ENCODE data around the gene GCDH.

The GCDH gene

DNA sequence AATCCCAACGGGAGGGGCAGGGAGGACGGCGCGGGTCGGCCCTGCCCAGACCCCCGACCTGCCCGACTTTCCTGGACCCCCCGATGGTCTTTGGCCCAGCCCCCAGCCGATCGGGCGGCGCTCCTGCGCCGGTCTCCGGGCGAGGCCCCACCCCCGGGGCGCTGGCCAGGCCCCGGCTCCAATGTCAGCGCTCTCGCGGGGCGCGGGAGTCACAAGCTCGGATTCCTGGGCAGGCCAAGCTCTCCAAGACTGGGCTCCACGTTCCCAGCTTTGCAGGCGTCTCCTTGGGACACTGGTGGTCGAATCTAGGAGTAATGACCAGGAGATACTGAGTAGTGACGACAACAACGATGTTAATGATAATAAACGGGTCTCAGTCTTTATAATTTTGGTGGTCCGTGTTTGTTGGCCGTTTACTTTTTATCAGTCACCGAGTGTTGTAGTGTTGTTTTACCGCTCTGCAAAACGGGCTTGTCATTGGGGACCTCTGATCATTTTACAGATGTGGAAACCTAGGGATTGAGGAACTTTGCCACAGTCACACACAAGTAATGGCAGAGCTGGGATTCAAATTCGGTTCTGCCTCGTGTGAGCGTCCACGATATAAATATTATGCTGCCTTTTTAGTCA lies 55.2 kb downstream of the GCDH start:
- H3K4me3 ChIP-seq (ENCODE audit: low read depth, low read length), result peak overlapping the region; percentile 80
- H3K27ac ChIP-seq (ENCODE audit: low read depth, low read length), result peak overlapping the region; percentile 93
- no peaks in the 10 kb centered on the region for H3K9me3 ChIP-seq (ENCODE audit: control insufficient read depth, insufficient read depth, low read depth, low read length)
- peak overlapping the region; percentile 95 for H3K9ac ChIP-seq (ENCODE audit: low read length)
- no peaks in the 10 kb centered on the region for H3K27me3 ChIP-seq (ENCODE audit: control insufficient read depth, insufficient read depth, low read length)
- H3K4me1 ChIP-seq (ENCODE audit: control insufficient read depth, insufficient read depth, low read length), result 0 out of 2 replicates have a peak, but pooled peaks cover 4% of the 10 kb centered on the region
- H3K36me3 ChIP-seq (ENCODE audit: control insufficient read depth, insufficient read depth, low read length), result peaks cover 75% of the 10 kb centered on the region

DNA sequence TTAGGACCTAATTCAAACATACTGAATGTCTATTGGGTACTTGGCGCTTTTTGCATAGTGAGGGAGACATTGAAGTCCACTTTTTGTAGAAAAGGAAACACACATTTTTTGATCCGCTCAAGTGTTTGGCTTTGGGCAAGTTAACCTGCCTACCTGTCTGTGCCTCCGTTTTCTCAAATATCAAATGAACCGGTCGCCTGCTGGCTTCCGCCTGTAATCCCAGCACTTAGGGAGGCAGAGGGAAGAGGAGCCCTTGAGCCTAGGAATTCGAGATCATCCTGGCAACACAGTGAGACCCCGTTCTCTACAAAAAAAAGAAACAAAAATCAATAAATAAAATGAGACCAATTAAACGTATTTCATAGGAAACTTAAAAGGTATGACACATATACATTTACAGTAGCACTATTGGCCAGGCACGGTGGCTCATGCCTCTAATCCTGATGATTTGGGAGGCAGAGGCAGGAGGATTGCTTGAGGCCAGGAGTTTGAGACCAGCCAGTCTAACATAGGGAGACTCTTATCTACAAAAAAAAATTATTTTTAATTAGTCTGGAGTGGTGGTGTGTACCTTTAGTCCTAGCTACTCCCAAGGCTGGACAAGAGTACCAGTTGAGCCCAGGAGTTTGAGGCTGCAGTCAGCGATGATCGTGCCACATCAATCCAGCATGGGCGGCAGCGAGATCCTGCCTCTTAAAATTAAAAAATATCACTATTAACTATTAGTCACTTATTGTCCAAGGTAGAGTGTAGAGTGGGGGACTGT lies 56.0 kb downstream of the GCDH start:
- H3K36me3 ChIP-seq (ENCODE audit: control insufficient read depth, insufficient read depth, low read length), result peaks cover 74% of the 10 kb centered on the region

DNA sequence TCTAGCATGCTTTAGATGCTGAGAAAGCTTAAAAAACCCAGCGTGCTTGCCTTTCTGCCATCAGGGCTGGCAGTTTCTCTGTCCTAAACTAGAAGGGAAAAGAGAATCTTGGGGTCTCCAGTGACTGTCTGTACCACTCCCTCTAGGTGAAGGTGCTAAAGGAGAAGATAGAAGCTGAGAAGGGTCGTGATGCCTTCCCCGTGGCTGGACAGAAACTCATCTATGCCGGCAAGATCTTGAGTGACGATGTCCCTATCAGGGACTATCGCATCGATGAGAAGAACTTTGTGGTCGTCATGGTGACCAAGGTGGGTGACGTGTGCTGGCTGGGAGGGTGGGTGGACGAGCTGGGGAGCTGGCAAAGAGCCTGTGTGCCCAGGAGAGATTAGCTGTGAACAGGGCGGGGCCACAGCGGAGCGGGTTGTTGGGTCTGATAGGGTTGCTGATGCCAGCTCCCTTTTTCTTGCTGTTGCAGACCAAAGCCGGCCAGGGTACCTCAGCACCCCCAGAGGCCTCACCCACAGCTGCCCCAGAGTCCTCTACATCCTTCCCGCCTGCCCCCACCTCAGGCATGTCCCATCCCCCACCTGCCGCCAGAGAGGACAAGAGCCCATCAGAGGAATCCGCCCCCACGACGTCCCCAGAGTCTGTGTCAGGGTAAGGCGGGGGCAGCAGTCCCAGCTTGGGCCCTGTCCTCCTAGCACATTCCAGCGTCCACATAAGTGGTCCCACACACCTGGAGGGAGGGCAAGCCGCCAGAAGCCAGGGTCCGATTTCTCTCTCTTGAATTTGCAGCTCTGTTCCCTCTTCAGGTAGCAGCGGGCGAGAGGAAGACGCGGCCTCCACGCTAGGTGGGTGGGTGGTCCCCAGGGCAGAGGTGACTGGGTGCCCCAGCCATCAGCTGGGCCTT lies 57.0 kb downstream of the GCDH start:
- H3K36me3 ChIP-seq (ENCODE audit: control insufficient read depth, insufficient read depth, low read length), result peaks cover 74% of the 10 kb centered on the region

More for the DNA sequence above, 56.0 kb downstream of the GCDH start:
- no peaks in the 10 kb centered on the region for H3K9me3 ChIP-seq (ENCODE audit: control insufficient read depth, insufficient read depth, low read depth, low read length)
- no peaks in the 10 kb centered on the region for H3K27me3 ChIP-seq (ENCODE audit: control insufficient read depth, insufficient read depth, low read length)
- H3K9ac ChIP-seq (ENCODE audit: low read length), result peak overlapping the region; percentile 95
- peak overlapping the region; percentile 80 for H3K4me3 ChIP-seq (ENCODE audit: low read depth, low read length)
- 0 out of 2 replicates have a peak, but pooled peaks cover 4% of the 10 kb centered on the region for H3K4me1 ChIP-seq (ENCODE audit: control insufficient read depth, insufficient read depth, low read length)
- peak overlapping the region; percentile 93; the same call in 1 of the 2 replicates for H3K27ac ChIP-seq (ENCODE audit: low read depth, low read length)

DNA sequence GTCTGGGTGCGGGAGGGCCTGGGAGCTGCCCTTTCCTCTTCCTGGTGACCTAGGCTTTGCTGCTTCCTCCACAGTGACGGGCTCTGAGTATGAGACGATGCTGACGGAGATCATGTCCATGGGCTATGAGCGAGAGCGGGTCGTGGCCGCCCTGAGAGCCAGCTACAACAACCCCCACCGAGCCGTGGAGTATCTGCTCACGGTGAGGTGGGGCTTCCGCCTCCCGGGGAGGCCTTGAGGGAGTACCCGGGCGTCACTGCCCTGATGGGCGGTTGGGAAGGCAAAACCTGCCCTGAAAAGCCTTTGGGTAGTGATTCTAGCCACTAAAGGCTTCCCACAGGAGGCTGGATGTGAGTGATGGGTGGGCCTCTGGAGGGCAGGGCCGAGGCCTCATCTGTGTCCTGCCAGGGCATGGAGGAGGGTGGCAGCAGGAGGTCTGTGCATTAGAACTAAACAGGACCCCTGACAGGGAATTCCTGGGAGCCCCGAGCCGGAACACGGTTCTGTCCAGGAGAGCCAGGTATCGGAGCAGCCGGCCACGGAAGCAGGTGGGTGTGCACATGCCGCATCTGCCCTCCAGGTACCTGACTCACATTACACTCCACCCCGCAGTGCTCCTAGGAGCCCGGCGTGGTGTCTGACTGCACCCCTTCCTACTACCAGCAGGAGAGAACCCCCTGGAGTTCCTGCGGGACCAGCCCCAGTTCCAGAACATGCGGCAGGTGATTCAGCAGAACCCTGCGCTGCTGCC lies 57.8 kb downstream of the GCDH start:
- H3K4me1 ChIP-seq (ENCODE audit: control insufficient read depth, insufficient read depth, low read length), result 0 out of 2 replicates have a peak, but pooled peaks cover 8% of the 10 kb centered on the region

More for the DNA sequence above, 57.0 kb downstream of the GCDH start:
- Histone ChIP-seq H3K27ac (ENCODE audit: low read depth, low read length) (no peak overlapping the region), H3K27me3 (ENCODE audit: control insufficient read depth, insufficient read depth, low read length) (no peaks in the 10 kb centered on the region), H3K9ac (ENCODE audit: low read length) (no peak overlapping the region), H3K4me3 (ENCODE audit: low read depth, low read length) (no peak overlapping the region), H3K9me3 (ENCODE audit: control insufficient read depth, insufficient read depth, low read depth, low read length) (no peaks in the 10 kb centered on the region), H3K4me1 (ENCODE audit: control insufficient read depth, insufficient read depth, low read length) (0 out of 2 replicates have a peak, but pooled peaks cover 8% of the 10 kb centered on the region)

More for the DNA sequence above, 57.8 kb downstream of the GCDH start:
- peaks cover 73% of the 10 kb centered on the region for H3K36me3 ChIP-seq (ENCODE audit: control insufficient read depth, insufficient read depth, low read length)
- H3K27ac ChIP-seq (ENCODE audit: low read depth, low read length), result no peak overlapping the region
- no peak overlapping the region for H3K4me3 ChIP-seq (ENCODE audit: low read depth, low read length)
- H3K27me3 ChIP-seq (ENCODE audit: control insufficient read depth, insufficient read depth, low read length), result no peaks in the 10 kb centered on the region
- H3K9me3 ChIP-seq (ENCODE audit: control insufficient read depth, insufficient read depth, low read depth, low read length), result no peaks in the 10 kb centered on the region
- H3K9ac ChIP-seq (ENCODE audit: low read length), result no peak overlapping the region
